Mesothelial cell of epicardium (in vitro differentiated cells): ENCODE data around the gene PGS1. TPM values are rescaled to one million over a fixed set of nuclear protein-coding genes. Genes with fewer than 3 reads are reported as not detected.

Source experiments
- DNase-seq, 2 experiments: peaks; one replicate each; pipeline ENCODE4 v3.0.0; 2021; ENCODE audit warnings: low spot score in 2 of 2; ENCODE audit not compliant: unreplicated experiment in 2 of 2
- H3K27ac Mint-ChIP-seq: 2 replicates; pipeline ENCODE4 v1.8.0; 2021; ENCODE audit warnings: mixed read lengths
- H3K27me3 Mint-ChIP-seq: 2 replicates; pipeline ENCODE4 v1.8.0; 2021; ENCODE audit warnings: low read depth, mixed read lengths
- H3K36me3 Mint-ChIP-seq: 2 replicates; pipeline ENCODE4 v1.8.0; 2021; ENCODE audit warnings: mixed read lengths
- H3K4me1 Mint-ChIP-seq: 2 replicates; pipeline ENCODE4 v1.8.0; 2021; ENCODE audit warnings: mixed read lengths
- H3K4me3 Mint-ChIP-seq: 2 replicates; pipeline ENCODE4 v1.8.0; 2021; ENCODE audit warnings: mild to moderate bottlenecking, moderate library complexity, mixed read lengths
- H3K9me3 Mint-ChIP-seq: 2 replicates; pipeline ENCODE4 v1.8.0; 2021; ENCODE audit warnings: mixed read lengths
- CTCF ChIP-seq: fragments of 200-600 bp; sonication (generic); IDR thresholded peaks from one replicate; pipeline ENCODE4 v1.5.0; 2021; ENCODE audit warnings: antibody characterized with exemption; ENCODE audit not compliant: unreplicated experiment
- total RNA-seq: library from RNA; stranded (reverse); gene quantifications from 3 replicates; pipeline ENCODE4 v1.2.1, GENCODE V29; 2021

The PGS1 gene
- total RNA-seq, 1 donor from 2014 or later: 62.3 TPM

DNA sequence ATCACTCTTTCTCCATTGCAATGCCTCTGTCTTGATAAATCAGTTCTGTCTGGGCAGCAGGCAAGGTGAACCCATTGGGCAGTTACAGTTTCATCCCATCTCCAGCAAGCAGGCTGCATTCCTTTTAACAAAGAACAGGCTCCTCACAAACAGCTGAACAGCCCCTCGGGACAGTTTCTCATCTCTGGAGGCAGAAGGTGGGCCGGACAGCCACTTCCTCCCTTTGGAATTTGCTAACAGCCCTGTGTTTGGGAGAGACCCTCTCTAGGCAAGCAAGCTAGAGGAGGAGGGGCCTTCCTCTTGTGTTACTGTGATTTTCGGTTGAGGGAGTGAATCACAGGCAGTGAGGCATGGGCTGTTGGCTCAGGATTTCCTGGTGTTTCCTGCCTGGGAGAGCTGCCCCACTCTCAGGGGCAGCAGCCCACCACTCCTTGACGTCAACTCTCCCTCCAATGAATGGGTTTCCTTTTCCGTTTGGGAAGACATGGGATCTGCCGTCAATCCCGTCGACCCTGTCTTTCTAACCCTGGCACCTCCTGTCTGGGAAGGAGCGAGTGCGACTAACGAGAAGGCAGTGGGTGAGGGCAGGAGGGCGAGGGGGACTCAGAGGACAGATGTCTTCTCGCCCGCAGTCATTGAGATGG, 3.7 kb upstream of the PGS1 start:
- Mint-ChIP-seq H3K27me3 (no peaks in the 10 kb centered on the region), H3K36me3 (no peaks in the 10 kb centered on the region), H3K9me3 (no peaks in the 10 kb centered on the region), H3K27ac (peak overlapping the region; percentile 99), H3K4me3 (peak overlapping the region; percentile 9), H3K4me1 (peaks cover 58% of the 10 kb centered on the region)
- no peak for DNase-seq
- TF ChIP-seq CTCF: no peak

DNA sequence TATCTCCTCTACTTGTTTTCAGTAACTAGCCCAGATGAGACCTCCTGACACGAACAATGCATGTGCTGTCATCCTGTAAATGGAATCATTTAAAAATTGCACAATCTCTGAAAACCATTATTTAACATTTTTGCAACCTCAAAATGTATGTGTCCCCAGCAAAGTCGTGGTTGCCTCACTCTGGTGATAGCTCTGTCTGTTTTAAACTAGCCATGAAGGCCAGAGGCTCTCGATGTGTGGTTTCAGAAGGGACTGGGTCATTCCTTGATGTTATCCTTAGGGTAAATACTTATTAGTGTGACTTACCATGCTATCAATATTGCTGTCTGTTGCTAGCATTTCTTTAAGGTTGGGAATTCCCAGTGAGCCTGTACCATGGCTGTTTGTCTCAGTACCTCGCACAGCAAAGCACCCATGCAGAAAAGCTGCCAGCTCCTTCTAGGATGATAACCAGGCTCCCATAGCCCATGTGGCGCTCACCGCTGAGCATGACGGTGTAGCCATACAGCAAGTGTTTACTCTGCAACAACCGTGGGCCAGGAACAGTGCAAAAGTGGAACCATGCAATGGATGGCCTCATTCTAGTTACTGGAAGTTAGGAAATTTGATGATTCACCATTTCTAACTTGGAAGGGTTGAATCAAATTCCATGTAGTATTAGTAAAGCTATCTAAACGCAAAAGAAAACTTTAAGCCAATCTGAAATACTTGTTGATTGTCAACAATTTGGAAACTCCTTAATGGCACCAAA, 2.9 kb upstream of the PGS1 start:
- TF ChIP-seq CTCF: no peak
- no peak for DNase-seq
- Mint-ChIP-seq H3K27me3 (no peaks in the 10 kb centered on the region), H3K9me3 (no peaks in the 10 kb centered on the region), H3K4me1 (peaks cover 57% of the 10 kb centered on the region), H3K4me3 (no peak overlapping the region), H3K27ac (peak overlapping the region; percentile 99), H3K36me3 (no peaks in the 10 kb centered on the region)

- H3K36me3 Mint-ChIP-seq: no peaks in the 10 kb centered on the region
- H3K27ac Mint-ChIP-seq: peak overlapping the region; percentile 99
- DNase-seq: no peak
- peaks cover 56% of the 10 kb centered on the region for H3K4me1 Mint-ChIP-seq
- peak overlapping the region; percentile 2 for H3K4me3 Mint-ChIP-seq
- TF ChIP-seq CTCF: no peak
- H3K9me3 Mint-ChIP-seq: no peaks in the 10 kb centered on the region
- no peaks in the 10 kb centered on the region for H3K27me3 Mint-ChIP-seq
Observed at GRCh38 chr17:78376161-78376560, 2.3 kb upstream of the PGS1 start.

- no peaks in the 10 kb centered on the region for H3K27me3 Mint-ChIP-seq
- H3K36me3 Mint-ChIP-seq: no peaks in the 10 kb centered on the region
- no peaks in the 10 kb centered on the region for H3K9me3 Mint-ChIP-seq
- no peak for TF ChIP-seq CTCF
- DNase-seq: no peak
- H3K4me1 Mint-ChIP-seq: peaks cover 59% of the 10 kb centered on the region
- H3K27ac Mint-ChIP-seq: peak overlapping the region; percentile 69
- peak overlapping the region; percentile 94 for H3K4me3 Mint-ChIP-seq
Observed at GRCh38 chr17:78377858-78378224, 608 bp upstream of the PGS1 start.

GRCh38 chr17:78379131-78379491, 662 bp downstream of the PGS1 start:
- H3K36me3 Mint-ChIP-seq: no peaks in the 10 kb centered on the region

More at GRCh38 chr17:78379131-78379491, 662 bp downstream of the PGS1 start:
- H3K9me3 Mint-ChIP-seq: no peaks in the 10 kb centered on the region
- H3K4me1 Mint-ChIP-seq: peaks cover 57% of the 10 kb centered on the region
- no peaks in the 10 kb centered on the region for H3K27me3 Mint-ChIP-seq
- no peak for DNase-seq
- peak overlapping the region; percentile 96 for H3K27ac Mint-ChIP-seq
- TF ChIP-seq CTCF: no peak
- H3K4me3 Mint-ChIP-seq: peak overlapping the region; percentile 94
